Measurements from ENCODE around the gene RHBDL1. TPM values are rescaled to one million over a fixed set of nuclear protein-coding genes. Genes with fewer than 3 reads are reported as not detected.

The RHBDL1 gene
- total and polyA plus RNA-seq, 2 experiments from 2014 or later: 3.4 to 4.2 TPM

- Histone ChIP-seq H3K79me2 (peaks cover 32% of the 10 kb centered on the region), H3K9me2 (replicated peaks; ENCODE audit: insufficient read depth) (no peaks in the 10 kb centered on the region), H3K27ac (peak overlapping the region; percentile 97), H4K20me1 (ENCODE audit: insufficient read depth, poor library complexity, severe bottlenecking) (peaks cover 27% of the 10 kb centered on the region), H3K4me3 (peak overlapping the region; percentile 100), H2AFZ (no peak overlapping the region), H3K4me2 (peak overlapping the region; percentile 99), H3K9me3 (ENCODE audit: low read depth) (no peaks in the 10 kb centered on the region), H3K4me1 (ENCODE audit: insufficient read depth) (peaks cover 33% of the 10 kb centered on the region), H3K27me3 (no peaks in the 10 kb centered on the region), H3K36me3 (replicated peaks; ENCODE audit: insufficient read depth, low read depth) (no peaks in the 10 kb centered on the region)
- no peak for TF ChIP-seq EZH2phosphoT487 (IDR thresholded peaks at IDR 0.05; ENCODE audit: low read depth, severe bottlenecking, unreplicated experiment)
- TF ChIP-seq, protein P1, sequence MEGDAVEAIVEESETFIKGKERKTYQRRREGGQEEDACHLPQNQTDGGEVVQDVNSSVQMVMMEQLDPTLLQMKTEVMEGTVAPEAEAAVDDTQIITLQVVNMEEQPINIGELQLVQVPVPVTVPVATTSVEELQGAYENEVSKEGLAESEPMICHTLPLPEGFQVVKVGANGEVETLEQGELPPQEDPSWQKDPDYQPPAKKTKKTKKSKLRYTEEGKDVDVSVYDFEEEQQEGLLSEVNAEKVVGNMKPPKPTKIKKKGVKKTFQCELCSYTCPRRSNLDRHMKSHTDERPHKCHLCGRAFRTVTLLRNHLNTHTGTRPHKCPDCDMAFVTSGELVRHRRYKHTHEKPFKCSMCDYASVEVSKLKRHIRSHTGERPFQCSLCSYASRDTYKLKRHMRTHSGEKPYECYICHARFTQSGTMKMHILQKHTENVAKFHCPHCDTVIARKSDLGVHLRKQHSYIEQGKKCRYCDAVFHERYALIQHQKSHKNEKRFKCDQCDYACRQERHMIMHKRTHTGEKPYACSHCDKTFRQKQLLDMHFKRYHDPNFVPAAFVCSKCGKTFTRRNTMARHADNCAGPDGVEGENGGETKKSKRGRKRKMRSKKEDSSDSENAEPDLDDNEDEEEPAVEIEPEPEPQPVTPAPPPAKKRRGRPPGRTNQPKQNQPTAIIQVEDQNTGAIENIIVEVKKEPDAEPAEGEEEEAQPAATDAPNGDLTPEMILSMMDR (IDR thresholded peaks at IDR 0.05; ENCODE audit: poor library complexity): peak; percentile 14
- 63% methylated on average over 44 of the region's 44 CpGs for WGBS (ENCODE audit: low lambda C conversion rate, missing lambda C conversion rate)
- peak; percentile 66 for DNase-seq (ENCODE audit: low spot score)
Measured at GRCh38 chr16:680967-681745, 5.7 kb downstream of the RHBDL1 start.

DNA sequence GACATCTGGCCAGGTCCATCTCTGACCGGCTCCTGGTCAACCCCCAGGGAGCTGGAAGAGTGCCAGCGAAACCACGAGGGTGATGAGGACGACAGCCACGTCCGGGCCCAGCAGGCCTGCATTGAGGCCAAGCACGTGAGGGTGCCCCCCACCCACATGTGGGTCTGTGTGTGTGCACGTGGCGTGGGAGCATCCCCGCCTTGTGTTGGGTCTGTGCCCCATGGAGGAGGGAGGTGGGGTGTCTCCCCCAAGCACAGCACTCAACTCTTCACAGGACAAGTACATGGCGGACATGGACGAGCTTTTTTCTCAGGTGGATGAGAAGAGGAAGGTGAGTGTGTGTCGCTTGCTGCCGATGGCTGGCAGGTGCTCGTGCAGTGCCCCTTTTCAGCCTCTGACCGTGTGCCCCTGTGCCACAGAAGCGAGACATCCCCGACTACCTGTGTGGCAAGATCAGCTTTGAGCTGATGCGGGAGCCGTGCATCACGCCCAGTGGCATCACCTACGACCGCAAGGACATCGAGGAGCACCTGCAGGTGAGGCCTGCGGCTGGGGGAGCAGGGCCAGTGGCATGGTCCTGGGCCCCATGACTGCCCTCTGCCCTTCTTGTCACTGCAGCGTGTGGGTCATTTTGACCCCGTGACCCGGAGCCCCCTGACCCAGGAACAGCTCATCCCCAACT lies 6.4 kb downstream of the RHBDL1 start:
- H2AFZ ChIP-seq: no peak overlapping the region
- peak overlapping the region; percentile 99 for H3K4me2 ChIP-seq
- no peak for TF ChIP-seq EZH2phosphoT487 (IDR thresholded peaks at IDR 0.05; ENCODE audit: low read depth, severe bottlenecking, unreplicated experiment)
- TF ChIP-seq EZH2 (IDR thresholded peaks at IDR 0.05; ENCODE audit: borderline replicate concordance): no peak
- TF ChIP-seq, protein P1 (IDR thresholded peaks at IDR 0.05; ENCODE audit: poor library complexity): no peak
- no peak overlapping the region for H3K4me3 ChIP-seq
- H3K27me3 ChIP-seq: no peaks in the 10 kb centered on the region
- H3K9me2 ChIP-seq (replicated peaks; ENCODE audit: insufficient read depth): no peaks in the 10 kb centered on the region
- WGBS (ENCODE audit: low lambda C conversion rate, missing lambda C conversion rate): 93% methylated on average over 28 of the region's 28 CpGs
- DNase-seq (ENCODE audit: low spot score): no peak
- no peak overlapping the region for H3K27ac ChIP-seq
- peaks cover 32% of the 10 kb centered on the region for H3K79me2 ChIP-seq
- H3K9me3 ChIP-seq (ENCODE audit: low read depth): no peaks in the 10 kb centered on the region
- peaks cover 27% of the 10 kb centered on the region for H4K20me1 ChIP-seq (ENCODE audit: insufficient read depth, poor library complexity, severe bottlenecking)
- H3K4me1 ChIP-seq (ENCODE audit: insufficient read depth): peaks cover 32% of the 10 kb centered on the region
- no peaks in the 10 kb centered on the region for H3K36me3 ChIP-seq (replicated peaks; ENCODE audit: insufficient read depth, low read depth)

- TF ChIP-seq EZH2phosphoT487 (IDR thresholded peaks at IDR 0.05; ENCODE audit: low read depth, severe bottlenecking, unreplicated experiment): no peak
- TF ChIP-seq, protein P1 (IDR thresholded peaks at IDR 0.05; ENCODE audit: poor library complexity): no peak
- no peak for TF ChIP-seq EZH2 (IDR thresholded peaks at IDR 0.05; ENCODE audit: borderline replicate concordance)
- Histone ChIP-seq H4K20me1 (ENCODE audit: insufficient read depth, poor library complexity, severe bottlenecking) (peaks cover 27% of the 10 kb centered on the region), H3K27me3 (no peaks in the 10 kb centered on the region), H2AFZ (no peak overlapping the region), H3K27ac (no peak overlapping the region), H3K4me2 (peak overlapping the region; percentile 98), H3K4me1 (ENCODE audit: insufficient read depth) (peaks cover 32% of the 10 kb centered on the region), H3K9me3 (ENCODE audit: low read depth) (no peaks in the 10 kb centered on the region), H3K79me2 (peaks cover 32% of the 10 kb centered on the region), H3K4me3 (no peak overlapping the region), H3K9me2 (replicated peaks; ENCODE audit: insufficient read depth) (no peaks in the 10 kb centered on the region), H3K36me3 (replicated peaks; ENCODE audit: insufficient read depth, low read depth) (no peaks in the 10 kb centered on the region)
- 90% methylated on average over 36 of the region's 36 CpGs for WGBS (ENCODE audit: low lambda C conversion rate, missing lambda C conversion rate)
- no peak for DNase-seq (ENCODE audit: low spot score)
Measured at GRCh38 chr16:682493-683395, 7.3 kb downstream of the RHBDL1 start.

All from hepatocyte (in vitro differentiated cells).